Ureter (tissue), 1 donor: ENCODE results near the gene DPP9. TPM values are rescaled to one million over a fixed set of nuclear protein-coding genes. Genes with fewer than 3 reads are reported as not detected.
"Not testable (repeated sequence)": the region's sequence is repeated elsewhere in the genome, so short reads cannot be mapped to it uniquely, and the experiment has no call there.

ENCODE experiments used
- DNase-seq: peaks from one replicate; pipeline ENCODE4 v3.0.0-alpha.2; 2020; ENCODE audit warnings: low spot score
- total RNA-seq: library from RNA; stranded (reverse); gene quantifications from one replicate; pipeline ENCODE4 v1.2.4, GENCODE V29; 2023
- donor health status: DM: yes; HTN: yes; CAD: no.

The DPP9 gene
- total RNA-seq, 1 donor from 2014 or later, result 94.8 TPM

GRCh38 chr19:4740092-4740491, 16.4 kb upstream of the DPP9 start:
- no peak for DNase-seq

- no peak for DNase-seq
These were observed 15.1 kb upstream of the DPP9 start for GRCh38 chr19:4738734-4739133.

DNA sequence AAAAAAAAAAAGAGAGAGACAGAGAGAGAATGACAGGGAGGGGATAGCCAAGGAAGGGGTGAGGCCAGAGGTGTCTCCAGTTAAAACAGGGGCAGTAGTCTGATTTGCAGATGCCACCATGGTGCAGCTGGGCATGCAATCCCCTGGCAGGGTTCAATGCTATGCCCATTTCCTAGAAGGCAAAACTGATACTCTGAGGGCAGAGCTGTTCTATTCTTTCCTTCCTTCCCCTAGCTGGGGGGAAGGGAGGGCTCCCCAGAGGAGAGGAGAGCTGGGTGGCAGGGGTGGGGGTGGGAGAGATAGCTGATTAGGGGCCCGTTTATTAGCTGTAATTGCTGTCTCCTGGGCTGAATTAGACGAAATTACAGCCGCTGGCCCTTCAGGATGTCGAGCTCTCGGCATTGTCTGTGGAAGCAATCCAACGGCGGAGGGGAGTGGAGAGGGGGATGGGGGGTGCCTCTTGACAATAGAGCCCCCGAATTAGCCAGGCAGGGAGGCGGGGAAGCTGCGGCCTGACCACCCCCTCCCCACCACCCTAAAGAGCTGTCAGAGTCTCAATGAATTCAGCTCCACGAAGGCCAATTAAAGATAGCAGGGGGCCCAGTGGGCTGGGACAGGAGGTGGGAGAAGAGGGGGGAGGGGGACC, 14.4 kb upstream of the DPP9 start:
- no peak for DNase-seq

- no peak for DNase-seq
These were observed 10.2 kb upstream of the DPP9 start for GRCh38 chr19:4733755-4734345.

- no peak for DNase-seq
These were observed 9.1 kb upstream of the DPP9 start for GRCh38 chr19:4732680-4733114.

GRCh38 chr19:4730740-4731171, 7.1 kb upstream of the DPP9 start:
- no peak for DNase-seq

- no peak for DNase-seq
These were observed 5.2 kb upstream of the DPP9 start for GRCh38 chr19:4728871-4729270.

- peak; percentile 62 for DNase-seq
These were observed 709 bp downstream of the DPP9 start for GRCh38 chr19:4722671-4723594.

DNA sequence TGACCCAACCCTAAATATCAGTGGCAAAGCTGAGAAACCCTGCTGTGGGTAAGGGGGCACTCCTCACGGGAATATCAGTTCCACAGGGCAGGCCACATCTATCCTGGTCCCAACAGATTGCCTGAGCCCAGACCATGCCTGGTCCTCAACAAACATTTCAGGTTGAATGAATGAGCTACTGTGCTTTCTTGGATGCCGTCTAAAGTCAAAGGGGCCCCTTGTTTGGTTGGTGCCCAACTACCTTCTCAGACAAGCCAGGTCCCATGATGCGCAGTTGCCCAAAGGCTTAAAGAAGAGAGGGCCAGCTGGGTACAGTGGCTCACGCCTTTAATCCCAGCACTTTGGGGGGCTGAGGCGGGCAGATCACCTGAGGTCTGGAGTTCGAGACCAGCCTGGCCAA, 2.4 kb downstream of the DPP9 start:
- DNase-seq, result no peak

- no peak for DNase-seq
These were observed 3.5 kb downstream of the DPP9 start for GRCh38 chr19:4720037-4720700.

GRCh38 chr19:4719499-4719866, 4.2 kb downstream of the DPP9 start:
- no peak for DNase-seq

DNA sequence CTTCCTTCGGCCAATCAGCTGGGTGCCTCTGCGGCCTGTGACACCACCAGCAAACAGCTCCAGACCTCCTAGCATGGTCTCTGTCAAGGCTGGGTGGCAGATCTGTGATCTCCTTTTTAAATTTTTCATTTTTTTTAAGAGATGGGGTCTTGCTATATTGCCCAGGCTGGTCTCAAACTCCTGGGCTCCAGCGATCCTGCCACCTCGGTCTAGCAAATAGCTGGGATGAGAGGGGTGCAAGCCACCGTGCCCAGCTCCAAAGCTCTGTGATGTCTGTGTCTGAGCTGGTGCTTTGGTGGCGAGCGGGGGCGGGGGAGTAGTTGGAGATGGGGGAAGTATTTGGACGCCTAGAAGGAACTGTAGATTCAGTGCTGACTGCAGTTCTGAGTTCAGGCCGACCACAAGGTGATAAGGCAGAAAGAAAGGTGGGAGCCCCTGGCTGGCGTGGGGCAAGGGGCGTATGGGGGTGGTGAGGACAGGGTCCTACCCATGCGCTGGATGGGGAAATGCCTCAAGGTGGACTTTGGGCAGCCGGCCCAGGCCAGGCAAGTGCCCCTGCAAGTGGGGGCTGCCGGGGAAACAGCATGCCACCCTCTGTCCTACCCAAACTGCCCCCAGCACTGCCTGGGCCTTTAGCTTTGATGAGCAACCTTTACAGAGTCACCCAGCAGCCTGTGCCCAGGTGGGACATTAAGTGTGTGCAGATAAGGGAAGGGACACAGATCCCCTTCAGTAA, 5.5 kb downstream of the DPP9 start:
- no peak for DNase-seq

DNA sequence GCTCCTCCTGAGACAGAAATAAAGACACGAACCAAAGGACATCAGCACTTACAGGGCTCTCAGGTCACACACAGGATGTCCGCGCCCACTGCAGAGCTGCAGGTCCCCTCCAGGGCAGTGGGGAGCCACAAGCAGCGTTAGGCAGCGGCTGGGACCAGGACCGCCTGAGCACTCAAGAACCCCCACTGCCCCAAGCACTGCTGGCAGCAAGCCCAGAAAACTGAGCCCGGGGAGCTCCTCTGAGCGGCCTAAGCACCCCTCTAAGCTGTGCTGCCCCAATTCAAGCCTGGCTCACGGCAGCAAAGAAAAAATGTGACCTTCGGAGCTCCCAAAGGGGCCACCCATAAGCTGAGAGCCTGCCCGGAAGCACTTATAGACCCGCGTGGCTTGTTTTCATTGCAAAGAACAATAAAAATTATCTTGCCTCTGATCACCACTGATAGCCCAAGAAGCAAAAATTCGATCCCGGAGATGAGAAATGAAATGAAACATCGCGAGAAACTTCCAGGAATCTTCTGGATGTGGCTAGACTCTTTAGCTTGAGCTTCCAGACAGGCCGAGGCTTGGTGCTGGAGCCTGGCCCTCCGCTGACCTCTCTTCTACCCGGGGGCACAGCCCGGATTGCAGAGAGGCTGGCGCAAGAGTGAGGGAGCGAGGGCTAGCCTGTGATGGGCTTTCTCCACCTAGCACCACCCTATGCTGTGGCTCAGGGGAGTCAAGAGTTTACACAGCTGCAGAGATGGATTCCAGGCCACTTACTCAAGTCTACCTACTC, 6.3 kb downstream of the DPP9 start:
- DNase-seq, result no peak

DNA sequence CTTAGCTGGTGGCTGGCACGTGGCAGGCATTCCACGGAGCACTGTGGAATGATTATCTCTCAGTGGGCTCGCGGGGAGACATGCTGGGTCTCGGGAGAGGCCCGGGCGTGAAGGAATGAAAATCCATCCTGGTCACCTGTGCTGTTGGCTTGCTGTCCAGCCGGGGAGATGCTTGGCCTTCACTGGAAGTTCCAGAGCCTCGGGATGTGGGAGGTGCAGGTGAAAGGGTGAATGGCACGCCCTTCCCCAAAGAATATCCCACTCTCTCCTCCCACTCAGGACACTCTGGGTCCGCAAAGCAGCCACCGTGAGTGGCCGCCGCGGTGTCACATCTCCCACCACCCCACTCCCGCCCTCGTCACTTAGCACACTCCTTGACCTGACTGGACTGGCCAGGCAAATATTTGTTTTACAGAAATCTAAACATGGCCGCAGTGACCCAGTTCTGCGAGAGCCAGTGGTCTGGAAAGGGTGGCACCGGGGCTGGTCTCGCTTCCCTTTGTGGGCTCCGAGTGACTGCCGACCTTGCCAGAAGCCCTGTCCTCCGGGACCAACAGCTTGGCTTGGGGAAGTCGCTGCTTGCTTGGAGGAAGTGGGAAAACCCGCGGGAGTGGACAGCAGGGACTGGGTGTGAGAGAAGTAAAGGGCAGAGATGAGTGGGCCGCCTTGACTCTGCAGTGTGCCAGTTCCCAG, 8.0 kb downstream of the DPP9 start:
- DNase-seq, result no peak

DNA sequence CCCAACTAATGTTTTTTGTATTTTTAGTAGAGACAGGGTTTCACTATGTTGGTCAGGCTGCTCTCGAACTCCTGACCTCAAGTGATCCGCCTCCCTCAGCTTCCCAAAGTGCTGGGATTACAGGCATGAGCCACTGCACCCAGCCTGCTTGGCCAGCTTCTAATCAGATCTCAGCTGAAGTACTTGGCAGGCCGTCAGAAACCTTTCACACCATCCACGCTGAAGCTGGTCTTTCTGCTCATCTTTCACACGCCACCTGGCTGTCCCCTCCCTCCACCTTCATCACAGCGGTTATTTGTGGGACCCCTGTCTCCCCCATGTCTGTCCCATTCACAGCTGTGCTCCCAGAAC, 8.5 kb downstream of the DPP9 start:
- not testable (repeated sequence) for DNase-seq

DNA sequence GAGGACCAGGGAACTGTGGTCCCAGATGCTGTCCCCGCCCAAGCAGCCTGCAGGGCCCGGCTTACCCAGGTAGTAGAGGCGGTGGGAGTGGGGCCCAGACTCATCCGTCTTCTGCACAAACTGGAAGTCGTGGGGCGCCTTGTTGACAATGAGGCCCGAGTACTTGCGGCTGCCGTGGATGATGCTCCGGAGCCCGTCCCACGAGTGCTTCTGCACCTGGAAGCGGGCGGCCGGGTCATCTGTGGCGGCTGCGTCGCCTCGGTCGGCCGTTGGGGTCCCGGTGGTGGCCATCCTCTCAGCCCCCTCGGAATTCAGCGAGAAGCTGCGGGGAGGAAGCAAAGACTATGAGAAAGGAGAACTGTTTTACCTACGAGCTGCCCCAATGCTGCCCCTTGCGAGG, 9.6 kb downstream of the DPP9 start:
- DNase-seq, result no peak

GRCh38 chr19:4713384-4713951, 10.2 kb downstream of the DPP9 start:
- DNase-seq, result peak; percentile 84

GRCh38 chr19:4712771-4713170, 10.9 kb downstream of the DPP9 start:
- DNase-seq, result no peak

DNA sequence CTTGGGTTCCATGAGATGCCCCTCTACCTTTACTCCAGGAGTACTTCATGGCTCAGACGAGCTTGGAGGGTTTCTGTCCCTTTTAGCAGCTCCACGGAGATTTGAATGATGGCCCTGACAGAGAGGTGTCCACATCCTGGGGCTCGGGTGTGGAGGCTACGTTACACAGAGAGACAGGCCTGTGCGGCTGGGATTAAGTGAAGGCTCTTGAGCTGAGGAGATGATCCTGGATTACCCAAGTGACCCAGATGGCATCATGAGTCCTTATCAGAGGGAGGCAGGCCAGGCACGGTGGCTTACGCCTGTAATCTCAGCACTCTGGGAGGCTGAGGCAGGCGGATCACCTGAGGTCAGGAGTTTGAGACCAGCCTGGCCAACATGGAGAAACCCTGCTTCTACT, 12.4 kb downstream of the DPP9 start:
- DNase-seq, result no peak

GRCh38 chr19:4710281-4710600, 13.4 kb downstream of the DPP9 start:
- DNase-seq, result no peak
